Stimulated activated CD8-positive, alpha-beta memory T cell treated with anti-CD3 and anti-CD28 coated beads, Interleukin-2, amount 100 ng/mL, for 1 hour (primary cell): ENCODE data around the gene ZMYM4.
"Not testable (repeated sequence)": the region's sequence is repeated elsewhere in the genome, so short reads cannot be mapped to it uniquely, and the experiment has no call there.

Experiments
- DNase-seq, 2 donors: peaks; one replicate each; pipeline ENCODE4 v3.0.0-alpha.2; 2020; ENCODE audit warnings: low read depth in 2 of 2

The ZMYM4 gene

DNA sequence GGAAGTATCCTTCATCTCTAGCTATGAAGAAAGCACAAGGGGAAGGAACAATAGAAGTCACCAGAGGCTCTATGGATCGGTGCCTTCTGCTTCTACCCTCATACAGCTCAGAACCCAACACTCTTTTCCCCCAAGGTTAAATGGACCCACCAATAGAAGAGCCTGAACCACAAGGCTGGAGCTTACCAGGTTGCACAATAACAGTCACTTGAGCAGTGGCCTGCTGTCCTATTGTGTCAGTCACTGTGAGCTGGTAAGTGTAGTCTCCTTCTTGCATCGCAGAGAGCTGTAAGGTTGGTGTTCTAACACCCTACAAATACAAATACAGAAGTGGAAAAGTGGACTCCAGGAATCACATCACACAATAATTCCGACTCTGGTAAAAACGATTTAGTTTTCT, 185.7 kb downstream of the ZMYM4 start:
- no peak for DNase-seq

DNA sequence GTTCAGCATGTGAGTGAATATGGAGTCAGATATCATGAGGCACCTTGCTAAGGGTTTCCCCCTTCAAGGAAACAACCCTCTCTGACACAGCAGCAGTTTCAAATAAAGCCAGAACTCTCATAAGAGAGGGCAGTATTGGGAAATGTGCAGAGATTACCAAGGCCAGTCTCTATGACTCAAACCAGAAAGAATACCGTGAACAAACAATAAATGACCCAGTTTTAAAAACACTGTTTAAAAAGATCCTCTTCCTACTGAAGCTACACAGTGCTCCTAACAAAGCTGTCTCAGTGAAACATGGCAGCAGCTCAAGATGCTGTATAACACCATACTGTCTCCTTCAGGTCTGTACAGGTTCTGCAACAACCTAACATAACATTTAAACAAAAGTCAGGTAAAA, 186.1 kb downstream of the ZMYM4 start:
- DNase-seq, result no peak

DNA sequence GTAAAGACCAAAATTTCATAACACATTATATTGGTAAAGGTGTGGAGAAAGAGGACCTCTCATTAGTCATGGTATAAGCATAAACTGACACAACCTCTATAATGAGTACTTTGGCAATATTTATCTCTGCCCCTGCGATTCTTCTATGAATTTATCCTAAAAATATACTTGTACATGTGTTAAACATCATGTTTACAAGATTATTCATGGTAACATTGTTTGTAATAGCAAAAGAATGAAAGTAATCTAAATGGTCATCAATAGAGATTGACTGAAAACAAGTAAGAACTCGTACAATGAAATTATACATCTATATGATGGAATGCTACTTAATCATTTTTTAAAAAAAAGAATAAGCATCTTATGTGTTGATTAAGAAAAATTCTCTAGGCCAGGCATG, 192.3 kb downstream of the ZMYM4 start:
- DNase-seq, result no peak

DNA sequence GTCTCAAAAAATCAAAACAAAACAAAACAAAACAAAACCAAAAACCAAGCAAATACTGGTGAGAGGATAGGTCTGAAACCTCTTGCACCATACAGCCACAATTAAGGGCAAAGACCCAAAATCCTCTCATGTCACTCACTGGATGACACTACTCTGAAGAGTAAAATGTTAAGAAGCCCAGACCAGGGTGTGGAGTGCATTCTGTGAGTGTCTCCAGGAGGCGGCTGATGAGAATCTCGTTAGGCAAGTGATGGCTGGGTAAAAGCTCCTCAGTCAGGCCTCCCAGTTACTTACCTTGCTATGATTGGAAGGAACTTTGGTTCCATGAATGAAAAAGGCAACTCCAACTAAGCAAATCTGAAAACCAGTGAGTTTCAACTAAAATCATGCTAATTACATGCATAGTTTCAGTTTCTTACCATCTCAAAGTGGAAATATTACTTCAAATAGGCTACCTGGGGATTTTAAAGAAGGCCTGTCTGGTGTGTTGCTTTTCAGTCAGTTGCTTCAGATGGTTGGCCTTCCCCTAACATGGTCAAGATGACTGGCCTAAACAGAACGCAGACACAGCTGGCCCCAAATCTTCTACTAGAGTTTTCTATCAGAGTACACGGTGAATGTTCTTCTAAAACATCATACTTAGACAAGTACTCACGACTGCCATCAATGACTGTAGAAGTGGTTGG, 193.6 kb downstream of the ZMYM4 start:
- DNase-seq, result no peak

DNA sequence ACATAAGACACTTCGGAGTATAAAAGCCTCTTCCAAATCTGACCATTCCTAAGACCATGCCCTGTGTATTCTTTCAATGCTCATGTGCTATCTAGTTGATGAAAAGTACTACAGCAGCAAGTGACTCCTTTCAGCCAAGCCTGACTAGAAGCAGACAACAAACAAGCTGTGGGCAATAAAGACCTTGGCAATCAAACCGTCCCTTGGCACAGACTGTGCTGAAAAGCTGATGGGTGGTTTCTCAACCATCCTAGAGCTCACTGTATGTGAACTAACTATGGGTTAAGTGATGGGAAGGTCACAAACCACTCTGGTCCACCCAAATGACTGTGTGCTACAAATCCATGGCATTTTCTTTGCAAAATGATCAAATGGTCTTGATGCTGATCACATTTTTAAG, 194.7 kb downstream of the ZMYM4 start:
- DNase-seq, result no peak

DNA sequence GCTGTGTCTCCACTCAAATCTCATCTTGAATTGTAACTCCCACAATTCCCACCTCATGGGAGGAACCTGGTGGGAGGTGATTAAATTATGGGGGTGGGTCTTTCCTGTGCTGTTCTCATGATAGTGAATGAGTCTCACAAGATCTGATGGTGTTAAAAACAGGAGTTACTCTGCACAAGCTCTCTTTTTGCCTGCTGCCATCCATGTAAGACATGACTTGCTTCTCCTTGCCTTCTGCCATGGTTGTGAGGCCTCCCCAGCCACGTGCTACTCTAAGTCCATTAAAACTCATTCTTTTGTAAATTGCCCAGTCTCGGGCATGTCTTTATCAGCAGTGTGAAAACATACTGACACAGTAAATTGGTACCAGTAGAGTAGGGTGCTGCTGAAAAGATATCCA, 195.2 kb downstream of the ZMYM4 start:
- DNase-seq, result not testable (repeated sequence)

DNA sequence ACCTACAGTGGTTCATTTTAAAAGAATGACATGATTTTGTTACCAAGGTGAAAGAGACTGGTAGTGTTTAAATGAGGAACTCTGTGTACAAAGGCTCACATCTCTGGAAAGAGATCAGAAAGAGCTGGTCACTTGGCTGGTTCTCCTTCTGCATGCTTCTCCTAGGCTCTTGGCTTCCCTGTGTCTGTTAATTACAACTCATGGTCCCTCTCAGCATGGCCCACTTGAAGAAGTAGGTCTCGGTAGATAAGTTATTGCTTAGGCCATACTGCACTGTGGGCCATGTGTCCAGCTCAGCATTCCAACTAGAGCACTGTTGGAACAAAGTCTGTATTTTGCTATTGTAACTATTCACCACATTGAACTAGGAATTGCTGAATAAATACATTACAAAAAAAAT, 197.6 kb downstream of the ZMYM4 start:
- no peak for DNase-seq

DNA sequence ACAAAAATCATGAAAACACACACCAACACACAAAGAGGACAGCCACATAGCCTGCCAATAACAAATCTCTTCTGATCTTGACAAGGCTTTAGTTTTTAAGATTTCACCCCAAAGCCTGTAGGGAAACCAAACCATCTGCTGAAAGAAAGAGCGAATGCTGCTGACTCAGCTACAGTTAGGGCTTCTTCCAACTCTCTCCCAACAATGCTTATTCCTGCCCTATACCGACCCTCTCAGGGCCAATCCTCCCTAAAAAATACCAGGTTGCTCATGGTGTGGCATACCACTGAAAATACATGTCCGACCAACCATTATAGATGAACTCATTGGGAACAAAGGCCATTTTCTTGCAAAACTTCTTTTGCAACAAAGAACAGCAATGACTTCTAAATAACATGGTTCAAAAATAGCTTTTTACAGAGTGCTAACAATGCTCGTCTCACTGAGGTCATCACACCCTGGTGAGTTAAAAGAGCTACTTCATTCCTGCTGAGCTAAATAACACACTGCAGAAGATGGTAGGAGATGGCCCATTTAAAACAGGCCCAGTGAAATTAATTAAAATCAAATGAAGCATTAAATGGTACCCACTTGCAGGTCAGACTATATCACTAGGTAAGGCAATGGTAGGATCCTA, 202.6 kb downstream of the ZMYM4 start:
- no peak for DNase-seq
